Loucy (cell line): ENCODE results near the gene BACH2.

ENCODE experiments used
- CTCF ChIP-seq: fragments of 200-600 bp; sonication (generic); conservative IDR thresholded peaks from 2 replicates; pipeline ENCODE4 v1.5.1; 2014; ENCODE audit warnings: mild to moderate bottlenecking, antibody characterized with exemption, low read length
- EZH2phosphoT487 ChIP-seq: fragments of 200-600 bp; IDR thresholded peaks from 2 replicates; pipeline ENCODE4 v1.6.1; 2018; ENCODE audit warnings: antibody characterized with exemption, mild to moderate bottlenecking, moderate library complexity, borderline replicate concordance

DNA sequence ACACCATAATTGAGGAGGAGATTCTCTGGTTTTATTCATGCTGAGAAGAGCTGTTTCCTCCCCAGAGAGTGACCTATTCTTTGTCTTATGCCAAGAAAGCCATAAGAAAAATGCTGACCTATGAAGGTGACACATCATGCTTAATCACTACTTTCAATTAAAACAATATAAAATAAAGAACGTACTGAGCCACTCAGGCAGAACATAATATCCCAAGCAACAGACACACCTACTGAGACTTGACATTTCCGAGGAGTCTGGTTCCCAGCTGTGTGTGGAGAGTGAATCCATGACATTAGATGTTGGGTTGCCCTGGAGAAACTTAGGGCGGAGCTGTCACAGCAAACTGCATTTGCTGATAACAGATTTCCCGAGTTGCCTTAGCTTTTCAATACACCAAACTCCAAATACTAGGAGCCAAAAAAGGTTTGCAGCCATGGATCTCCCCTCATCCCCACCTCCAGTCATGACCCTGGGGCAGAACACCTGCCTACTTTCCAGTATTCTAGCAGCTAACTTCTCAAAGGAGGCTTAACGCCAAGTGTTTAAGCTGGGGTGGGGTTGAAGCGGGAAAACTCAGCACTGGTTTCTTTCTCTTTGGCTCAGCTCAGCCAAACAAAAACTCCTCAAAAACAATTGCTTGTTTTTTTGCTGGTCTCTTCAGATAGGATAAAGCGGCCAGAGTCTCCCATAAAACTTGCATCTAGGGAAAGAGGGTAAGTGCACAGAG is 92.2 kb downstream of the BACH2 start:
- no peak for TF ChIP-seq CTCF
- no peak for TF ChIP-seq EZH2phosphoT487
